Measurements from ENCODE around the gene SSUH2.
"Not testable (repeated sequence)": the region's sequence is repeated elsewhere in the genome, so short reads cannot be mapped to it uniquely, and the experiment has no call there.

SSUH2 gene

GRCh38 chr3:8580434-8580833, 64.2 kb downstream of the SSUH2 start:
- DNase-seq (ENCODE audit: low read depth): not testable (repeated sequence)

- DNase-seq (ENCODE audit: low read depth): no peak
These were observed 64.7 kb downstream of the SSUH2 start for GRCh38 chr3:8579943-8580342.

- no peak for DNase-seq (ENCODE audit: low read depth)
These were observed 65.5 kb downstream of the SSUH2 start for GRCh38 chr3:8579096-8579495.

- no peak for DNase-seq (ENCODE audit: low read depth)
These were observed 66.3 kb downstream of the SSUH2 start for GRCh38 chr3:8578282-8578681.

GRCh38 chr3:8576841-8577571, 67.6 kb downstream of the SSUH2 start:
- no peak for DNase-seq (ENCODE audit: low read depth)

GRCh38 chr3:8576436-8576835, 68.2 kb downstream of the SSUH2 start:
- DNase-seq (ENCODE audit: low read depth): no peak

GRCh38 chr3:8575364-8576104, 69.1 kb downstream of the SSUH2 start:
- DNase-seq (ENCODE audit: low read depth): no peak

GRCh38 chr3:8574670-8575322, 69.8 kb downstream of the SSUH2 start:
- no peak for DNase-seq (ENCODE audit: low read depth)

- no peak for DNase-seq (ENCODE audit: low read depth)
These were observed 70.4 kb downstream of the SSUH2 start for GRCh38 chr3:8574040-8574669.

GRCh38 chr3:8573342-8573926, 71.2 kb downstream of the SSUH2 start:
- DNase-seq (ENCODE audit: low read depth): no peak

- DNase-seq (ENCODE audit: low read depth): no peak
These were observed 73.3 kb downstream of the SSUH2 start for GRCh38 chr3:8571256-8571655.
